Stimulated activated CD8-positive, alpha-beta memory T cell treated with anti-CD3 and anti-CD28 coated beads, Interleukin-15, amount 100 ng/mL, for 48 hours (primary cell): Measurements from ENCODE around the gene ARL6IP6.

Experiments
- DNase-seq, 2 donors: peaks; one replicate each; pipeline ENCODE4 v3.0.0-alpha.2; 2020; ENCODE audit warnings: low read depth in 2 of 2

Gene ARL6IP6

GRCh38 chr2:152718076-152718908, at the start of gene ARL6IP6:
ARL6IP6 (plus strand) TSS chr2:152718620; CDS start chr2:152718625, 5 bp downstream.
- DNase-seq: peak; percentile 87 to 91

GRCh38 chr2:152674334-152674733, 44.1 kb upstream of the ARL6IP6 start:
- no peak for DNase-seq

DNA sequence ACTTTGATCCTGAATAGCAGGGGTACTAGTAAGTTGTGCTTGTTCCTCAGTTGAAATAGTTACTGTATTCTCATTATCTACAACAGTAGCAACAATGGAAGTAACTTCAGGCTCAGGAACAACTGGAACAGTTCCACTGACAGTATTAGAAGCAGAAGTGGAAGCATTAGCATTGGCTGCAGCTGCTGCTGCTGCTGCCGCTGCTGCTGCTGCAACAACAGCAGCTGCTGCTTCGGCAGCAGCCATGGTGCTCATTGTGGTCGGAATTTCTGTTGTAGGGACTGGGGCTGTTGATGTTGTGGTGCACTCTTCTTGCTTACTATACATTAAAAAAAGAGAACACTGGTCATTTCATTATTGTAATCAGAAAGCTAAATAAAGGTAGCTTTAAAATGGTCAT, 42.0 kb upstream of the ARL6IP6 start:
- DNase-seq: no peak

GRCh38 chr2:152678808-152679207, 39.6 kb upstream of the ARL6IP6 start:
- no peak for DNase-seq

DNA sequence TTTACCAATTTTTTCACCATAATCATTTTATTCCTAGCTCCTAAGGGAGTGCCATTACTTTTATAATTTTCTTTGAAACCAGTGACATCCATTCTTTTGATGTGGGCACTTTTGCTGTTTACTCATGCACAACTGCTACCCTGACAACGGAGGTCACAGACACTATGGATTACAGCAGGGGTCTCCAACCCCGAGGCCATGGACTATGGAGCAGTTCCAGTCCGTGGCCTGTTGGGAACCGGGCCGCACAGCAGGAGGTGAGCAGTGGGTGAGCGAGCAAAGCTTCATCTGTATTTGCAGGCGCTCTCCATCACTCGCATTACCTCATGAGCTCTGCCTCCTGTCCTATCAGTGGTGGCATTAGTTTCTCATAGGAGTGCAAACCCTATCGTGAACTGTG, 35.8 kb upstream of the ARL6IP6 start:
- DNase-seq: no peak

GRCh38 chr2:152683400-152683799, 35.0 kb upstream of the ARL6IP6 start:
- DNase-seq: no peak

GRCh38 chr2:152686321-152686720, 32.1 kb upstream of the ARL6IP6 start:
- no peak for DNase-seq

DNA sequence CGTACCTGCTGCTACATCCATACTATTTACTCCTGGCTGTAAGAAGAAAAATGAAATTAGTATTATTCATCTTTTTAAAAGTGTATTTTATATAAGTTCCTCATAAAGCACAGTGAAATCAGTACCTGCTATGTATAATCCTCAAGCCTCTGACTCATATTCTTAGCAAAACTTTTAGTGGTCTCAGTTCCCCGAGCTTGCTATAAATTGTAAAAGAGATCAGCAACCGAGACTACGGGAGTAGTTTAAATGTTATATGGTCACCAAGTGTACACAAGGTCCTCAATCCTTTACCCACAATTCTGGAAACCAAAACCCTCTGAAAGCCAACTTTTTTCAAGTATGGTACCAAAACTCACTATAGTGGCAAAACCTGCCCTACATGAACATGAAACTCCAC, 25.4 kb upstream of the ARL6IP6 start:
- DNase-seq: no peak

- DNase-seq: peak in 1 of 2 donors; percentile 11
Observed at GRCh38 chr2:152694161-152694661, 24.2 kb upstream of the ARL6IP6 start.

DNA sequence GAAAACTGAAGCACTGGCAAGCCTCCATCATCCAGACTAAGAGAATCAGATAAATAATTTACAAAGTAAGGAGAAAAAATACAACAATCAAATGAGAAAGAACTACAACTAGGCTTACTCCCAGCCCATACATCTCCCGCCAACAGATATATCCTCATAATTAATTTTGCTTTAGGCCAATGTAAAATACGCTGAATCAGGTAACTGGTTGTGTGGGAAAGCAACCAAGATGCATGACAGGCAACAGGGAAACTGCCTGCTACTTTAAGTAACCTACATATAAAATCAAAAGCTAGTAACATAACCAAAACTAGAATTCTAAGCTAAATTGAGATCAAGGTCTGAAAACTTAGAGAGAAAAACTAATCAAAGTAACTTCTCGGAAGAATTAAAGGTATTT, 22.7 kb upstream of the ARL6IP6 start:
- DNase-seq: no peak

GRCh38 chr2:152696476-152696875, 21.9 kb upstream of the ARL6IP6 start:
- DNase-seq: no peak

DNA sequence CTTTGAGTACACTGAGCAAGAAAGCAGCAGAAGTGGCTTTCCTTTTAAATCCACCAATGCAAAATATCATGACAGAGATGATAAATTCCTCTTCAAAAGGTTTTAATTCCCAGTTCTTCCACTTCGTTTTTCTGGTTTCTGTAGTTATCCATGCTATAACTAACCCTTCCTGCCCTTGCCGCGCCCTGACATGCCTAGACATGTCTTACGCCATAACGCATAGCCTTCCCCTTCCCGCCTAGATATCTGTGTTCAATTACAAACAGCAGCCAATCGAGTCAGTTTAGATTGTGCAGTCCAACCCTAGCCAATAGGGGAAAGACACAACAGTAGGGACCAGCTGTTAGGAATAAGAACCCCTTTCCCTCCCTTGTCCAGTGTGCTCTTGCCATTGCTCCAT, 17.2 kb upstream of the ARL6IP6 start:
- no peak for DNase-seq

DNA sequence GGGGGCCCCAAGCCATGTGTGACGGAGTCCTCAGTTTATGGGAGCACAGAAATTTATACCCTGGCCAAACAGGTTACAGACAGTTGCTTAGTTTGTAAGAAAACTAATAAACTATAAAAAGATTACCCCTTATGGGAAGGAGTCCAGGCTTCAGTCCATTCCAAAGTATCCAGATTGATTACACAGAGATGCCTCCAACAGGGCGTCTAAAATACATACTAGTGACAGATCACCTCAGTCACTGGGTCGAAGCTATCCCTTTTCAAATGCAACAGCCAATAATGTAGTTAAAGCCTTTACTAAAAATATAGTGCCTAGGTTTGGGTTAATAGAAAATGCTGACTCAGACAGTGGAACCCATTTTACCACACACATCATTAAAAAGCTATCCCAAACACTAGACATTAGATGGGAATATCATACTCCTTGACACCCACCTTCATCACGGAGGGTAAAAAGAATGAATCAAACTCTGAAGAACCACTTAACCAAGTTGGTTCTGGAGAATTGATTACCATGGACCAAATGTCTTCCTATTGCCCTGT, 11.9 kb upstream of the ARL6IP6 start:
- DNase-seq: no peak

- DNase-seq: no peak
Observed at GRCh38 chr2:152708742-152709141, 9.7 kb upstream of the ARL6IP6 start.

GRCh38 chr2:152710713-152711112, 7.7 kb upstream of the ARL6IP6 start:
- DNase-seq: no peak

- DNase-seq: no peak
Observed at GRCh38 chr2:152715112-152715511, 3.3 kb upstream of the ARL6IP6 start.

- no peak for DNase-seq
Observed at GRCh38 chr2:152715854-152716428, 2.5 kb upstream of the ARL6IP6 start.

GRCh38 chr2:152716805-152717227, 1.6 kb upstream of the ARL6IP6 start:
- DNase-seq: no peak

DNA sequence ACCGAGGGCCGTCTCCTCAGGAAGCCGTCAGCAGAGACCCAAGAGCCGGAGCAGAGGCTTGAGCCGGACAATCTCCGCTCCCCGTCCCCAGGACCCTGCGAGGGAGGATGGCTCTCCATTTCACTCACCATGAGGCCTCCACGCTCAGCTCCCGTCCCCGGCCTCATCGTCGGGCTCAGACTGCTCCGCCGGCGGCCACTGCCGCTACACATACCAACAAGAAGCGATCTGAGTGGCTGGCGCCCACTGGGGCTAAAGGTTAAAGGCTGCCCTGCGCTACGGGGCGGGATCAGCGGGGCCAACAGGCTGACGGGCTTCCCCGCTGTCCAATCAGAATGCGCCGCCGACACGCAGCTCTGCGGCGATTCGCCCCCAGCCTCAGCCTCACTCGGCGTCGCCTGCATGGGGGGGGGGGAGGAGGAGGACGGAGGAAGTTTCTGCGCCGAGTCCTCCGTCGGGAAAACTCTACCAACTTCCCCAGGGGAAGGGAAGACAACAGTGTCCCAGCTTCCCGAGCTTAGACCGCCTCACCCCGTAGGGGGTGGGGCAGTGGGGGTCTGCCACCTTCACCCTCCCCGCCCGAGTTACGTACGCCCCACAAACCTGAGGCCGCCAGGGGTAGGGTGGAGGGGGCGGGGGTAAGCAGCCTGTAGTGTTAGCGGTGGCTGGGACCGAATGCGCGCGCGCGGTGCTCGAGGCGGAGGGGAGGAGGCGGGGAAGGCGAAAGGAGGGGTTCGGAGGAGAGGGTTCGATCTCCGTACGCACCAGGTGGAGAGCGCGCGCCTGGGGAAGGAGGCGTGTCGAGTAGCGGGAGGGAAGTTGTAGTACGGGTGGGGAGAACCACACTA, 968 bp upstream of the ARL6IP6 start, which contains the start of gene PRPF40A:
Gene PRPF40A, minus strand, starts transcription at position 234 of the 848 bp plus-strand sequence. Its CDS starts 22 bp downstream, at position 212.
- DNase-seq: peak; percentile 97 to 98

DNA sequence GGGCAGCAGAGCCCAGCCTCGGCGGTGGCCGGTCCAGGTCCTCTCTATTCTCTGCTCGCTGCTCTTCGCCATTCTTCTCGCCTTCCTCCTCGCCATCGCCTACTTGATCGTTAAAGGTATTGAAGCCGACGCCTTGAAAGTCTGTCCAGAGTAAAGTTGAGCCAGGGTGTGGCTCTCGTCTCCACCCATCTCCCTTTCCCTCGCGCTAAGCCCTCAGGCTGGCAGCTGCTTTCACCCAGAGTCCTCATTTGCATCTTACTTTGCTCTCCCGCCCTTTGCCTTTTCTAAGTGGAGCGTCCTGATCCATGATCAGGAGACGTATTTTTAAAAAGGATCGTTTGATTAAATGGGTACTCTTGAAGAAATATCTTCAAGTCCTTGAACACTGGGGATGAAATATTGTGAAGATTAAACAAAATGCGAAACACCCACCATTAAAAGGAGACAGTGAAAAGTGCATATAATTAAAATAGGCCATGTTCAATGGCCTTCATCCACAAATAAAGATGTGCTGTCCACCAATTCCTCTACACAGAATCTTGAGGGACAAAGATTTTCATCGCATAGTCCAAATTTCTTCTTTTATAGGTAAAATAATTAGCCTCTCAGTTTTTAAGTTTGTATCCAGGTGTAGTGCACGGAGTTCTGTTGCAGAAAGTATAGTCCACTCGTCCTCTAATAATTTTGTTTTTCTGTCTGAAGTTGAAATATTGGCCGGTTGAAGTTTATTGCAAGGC, 657 bp downstream of the ARL6IP6 start:
- peak in 1 of 2 donors; percentile 15 for DNase-seq

DNA sequence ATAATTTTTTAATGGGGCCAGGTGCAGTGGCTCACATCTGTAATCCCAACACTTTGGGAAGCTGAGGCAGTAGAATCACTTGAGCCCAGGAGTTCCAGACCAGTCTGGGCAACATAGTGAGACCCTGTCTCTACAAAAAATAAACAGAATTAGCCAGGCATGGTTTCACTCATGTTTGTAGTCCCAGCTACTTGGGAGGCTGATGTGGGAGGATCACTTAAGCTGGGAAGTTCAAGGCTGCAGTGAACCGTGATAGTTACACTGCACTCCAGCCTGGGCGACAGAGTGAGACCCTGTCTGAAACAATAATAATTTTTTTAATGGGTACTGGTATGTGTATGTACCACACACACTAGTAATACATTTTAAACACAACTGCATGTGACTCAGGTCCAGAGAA, 2.4 kb downstream of the ARL6IP6 start:
- DNase-seq: no peak
